K562 (cell line): ENCODE data around the gene ZFP62. TPM values are rescaled to one million over a fixed set of nuclear protein-coding genes. Genes with fewer than 3 reads are reported as not detected.

Experiments
- ATAC-seq: fragments of 200-7000 bp; cut with Tn5 transposase; 3 replicates; pipeline ENCODE4 v1.9.1; 2020; ENCODE audit warnings: moderate library complexity
- BruUV-seq: library from RNA; stranded (reverse); fragments of 400-500 nt; replicated peaks from 2 replicates; lab custom pipeline; 2021; lab: Mats Ljungman, UMichigan
- CTCF ChIA-PET: fragments of 300-600 bp; formaldehyde crosslinking; extraction: SDS; loops from one replicate; lab custom pipeline; 2021; ENCODE audit warnings: low intra/inter-chr PET ratio; lab: Yijun Ruan, JAX
- POLR2A ChIA-PET: fragments of 300-600, 350-650 bp; sonication (Branson Sonifier 250); formaldehyde crosslinking; extraction: SDS; loops from one replicate; lab custom pipeline; 2021; ENCODE audit warnings: antibody characterized with exemption, inconsistent platforms; lab: Yijun Ruan, JAX
- DNase-seq, 4 experiments: peaks; one replicate each; pipeline versions ENCODE4 v3.0.0 to v3.0.0-alpha.2; 2011 to 2018; ENCODE audit warnings: low spot score in 3 of 4, mixed read lengths in 3 of 4; ENCODE audit errors: extremely low read depth in 1 of 4
- FAIRE-seq: peaks from 2 replicates; lab custom pipeline; 2011; peaks lifted over from hg19 to GRCh38; lab: Jason Lieb, UNC
- H2AFZ ChIP-seq: 2 replicates; pipeline ENCODE4 v1.6.0; 2011; ENCODE audit warnings: low read depth, low read length, control low read depth, inconsistent platforms
- H3K27ac ChIP-seq: fragments of 200-600 bp; 3 replicates; pipeline ENCODE4 v1.8.0; 2011; ENCODE audit warnings: low read depth, mild to moderate bottlenecking, control low read depth, inconsistent platforms, low read length, moderate library complexity, mixed read lengths; ENCODE audit errors: extremely low read depth
- H3K27me3 ChIP-seq, 2 experiments: fragments of 300-600 bp in 1 of 2; 2 replicates in 1 of 2; 3 replicates in 1 of 2; pipeline versions ENCODE4 v1.6.0 to v1.8.0; 2011; ENCODE audit warnings: inconsistent platforms in 2 of 2, low read length in 2 of 2, mild to moderate bottlenecking in 1 of 2, mixed read lengths in 1 of 2, moderate library complexity in 1 of 2; ENCODE audit not compliant: control insufficient read depth in 2 of 2, insufficient read depth in 2 of 2
- H3K36me3 ChIP-seq: fragments of 300-600 bp; 3 replicates; pipeline ENCODE4 v1.8.0; 2011; ENCODE audit warnings: mild to moderate bottlenecking, low read length, inconsistent platforms; ENCODE audit not compliant: control insufficient read depth, insufficient read depth
- H3K4me1 ChIP-seq, 2 experiments: fragments of 200-600 bp in 1 of 2; replicated peaks in 1 of 2; 2 replicates in 1 of 2; 3 replicates in 1 of 2; pipeline versions ENCODE4 v1.5.1 to v1.8.0; 2011; ENCODE audit warnings: inconsistent platforms in 2 of 2, low read length in 2 of 2, mild to moderate bottlenecking in 1 of 2, mixed read lengths in 1 of 2, moderate library complexity in 1 of 2; ENCODE audit not compliant: control insufficient read depth in 2 of 2, insufficient read depth in 2 of 2
- H3K4me2 ChIP-seq: 2 replicates; pipeline ENCODE4 v1.6.1; 2011; ENCODE audit warnings: low read length, control low read depth, inconsistent platforms, mixed read lengths; ENCODE audit not compliant: insufficient read depth
- H3K4me3 ChIP-seq: fragments of 200-600 bp; sonication (generic), shearing (Covaris generic); 2 replicates; pipeline ENCODE4 v1.5.1; 2016; ENCODE audit warnings: control low read depth, inconsistent platforms
- H3K79me2 ChIP-seq: fragments of 200-600 bp; 3 replicates; pipeline ENCODE4 v1.8.0; 2011; ENCODE audit warnings: low read length, inconsistent platforms; ENCODE audit not compliant: control insufficient read depth, insufficient read depth
- H3K9ac ChIP-seq, 2 experiments: 2 replicates each; pipeline versions ENCODE4 v1.6.0 to v1.6.1; 2011; ENCODE audit warnings: low read depth in 2 of 2, low read length in 2 of 2, control low read depth in 1 of 2, inconsistent platforms in 1 of 2, mild to moderate bottlenecking in 1 of 2, mixed read lengths in 1 of 2; ENCODE audit not compliant: insufficient read depth in 1 of 2
- H3K9me1 ChIP-seq: one replicate; pipeline ENCODE4 v1.6.0; 2011; ENCODE audit warnings: inconsistent platforms, mild to moderate bottlenecking, low read length, moderate library complexity; ENCODE audit not compliant: control insufficient read depth, insufficient read depth
- H3K9me3 ChIP-seq: replicated peaks from 2 replicates; pipeline ENCODE4 v1.5.1; 2011; ENCODE audit warnings: low read depth, low read length, inconsistent platforms; ENCODE audit not compliant: control insufficient read depth, insufficient read depth
- H4K20me1 ChIP-seq: replicated peaks from 2 replicates; pipeline ENCODE4 v1.6.1; 2011; ENCODE audit warnings: low read length, inconsistent platforms, mixed read lengths; ENCODE audit not compliant: control insufficient read depth, insufficient read depth
- CBFA2T3 ChIP-seq: fragments of 450-650 bp; IDR thresholded peaks from 2 replicates; pipeline ENCODE4 v1.6.1; 2017
- ELF1 ChIP-seq: fragments of 200-800 bp; sonication (Bioruptor generic); IDR thresholded peaks from 2 replicates; pipeline ENCODE4 v1.6.1; 2016; ENCODE audit warnings: missing genetic modification characterization, missing compliant biosample characterization
- MEIS2 ChIP-seq: fragments of 450-650 bp; IDR thresholded peaks from 2 replicates; pipeline ENCODE4 v1.6.1; 2014; ENCODE audit warnings: mild to moderate bottlenecking; ENCODE audit not compliant: partially characterized antibody
- PBX2 ChIP-seq, 2 experiments: IDR thresholded peaks in 1 of 2; conservative IDR thresholded peaks in 1 of 2; 2 replicates each; pipeline ENCODE4 v1.6.1; 2016; ENCODE audit warnings: low read depth in 2 of 2, mild to moderate bottlenecking in 1 of 2, missing compliant biosample characterization in 1 of 2, missing genetic modification characterization in 1 of 2, moderate library complexity in 1 of 2
- WGBS: fragments of 100-300 bp; shearing (Covaris generic); methylation state at CpG from one replicate; pipeline ENCODE4 v1.1.6; 2016; ENCODE audit warnings: low coverage, mixed read lengths; ENCODE audit not compliant: insufficient coverage; ENCODE audit errors: missing lambda C conversion rate; 5-methylcytosine and 5-hydroxymethylcytosine counted together
- in situ Hi-C: fragments of 300-500 bp; cut with MboI; formaldehyde crosslinking; loops from 4 replicates; pipeline ENCODE4 v1.15.0; 2018; ENCODE audit warnings: inconsistent platforms, mixed read lengths
- intact Hi-C: fragments of 100-400 bp; cut with micrococcal nuclease; formaldehyde crosslinking; loops from 2 replicates; pipeline ENCODE4 v1.14.2; 2022
- polyA plus RNA-seq, 8 experiments: library from polyadenylated mRNA; depleted of rRNA in 4 of 8; stranded (reverse) in 5 of 8; unstranded in 3 of 8; fragments of >200 nt; fragmentation: Nextera tagmentation in 2 of 8; fragmentation: Illumina TruSeq in 1 of 8; extraction: Ambion mirVana in 2 of 8; extraction: Trizol in 1 of 8; gene quantifications; 2 replicates each; pipeline versions ENCODE4 v1.2.1 to v1.2.3, GENCODE V29; 2011 to 2014; ENCODE audit warnings: inconsistent platforms in 1 of 8, missing spikeins in 1 of 8
- total RNA-seq, 7 experiments: library from RNA; depleted of rRNA in 6 of 7; stranded (reverse); fragments of >200 nt in 6 of 7; fragmentation: Illumina TruSeq in 2 of 7; extraction: Trizol in 2 of 7; gene quantifications; 2 replicates each; pipeline versions ENCODE4 v1.2.1 to v1.2.3, GENCODE V29; 2011 to 2021; ENCODE audit warnings: low replicate concordance in 1 of 7

Gene ZFP62
- total and polyA plus RNA-seq, 9 of the 15 experiments (the other 6 are each of a cell fraction or from before 2014, with no cell fraction given): 12.2 to 37.5 (median 25.0) TPM

- Histone ChIP-seq H3K27ac (no peak overlapping the region), H3K9ac (no peak overlapping the region), H3K36me3 (no peaks in the 10 kb centered on the region), H3K9me1 (no peaks in the 10 kb centered on the region), H2AFZ (no peak overlapping the region), H3K4me3 (no peak overlapping the region), H3K79me2 (no peaks in the 10 kb centered on the region), H4K20me1 (no peaks in the 10 kb centered on the region), H3K9me3 (no peaks in the 10 kb centered on the region; the same call in 1 of the 2 replicates), H3K4me2 (no peak overlapping the region), H3K4me1 (peaks cover 5 to 6% of the 10 kb centered on the region in 2 experiments; a peak in 3 of 5 replicates), H3K27me3 (no peaks in the 10 kb centered on the region)
- 24% methylated on average over 6 of the region's 6 CpGs for WGBS
- ChIA-PET CTCF (no interaction called here), POLR2A (interaction anchor here (0.6 to 1.0 kb wide), 6 partner anchors 11 to 225 kb away, joined by 3 read pairs; no protein-coding TSS in a partner anchor)
- FAIRE-seq: no peak
- in situ Hi-C loops (no loop called here), intact Hi-C loops (no loop called here)
- no TSS peak for BruUV-seq
- ATAC-seq: no peak
- TF ChIP-seq ELF1 (tag) (no peak), PBX2 (CRISPR knock-in tag; IDR thresholded peaks at IDR 0.05; ENCODE audit: low read depth) (no peak), PBX2 (tag; conservative IDR thresholded peaks at IDR 0.05; ENCODE audit: low read depth) (peak; percentile 52; the same call in 1 of the 2 replicates), CBFA2T3 (0 out of 2 replicates have a peak, but pooled peaks have one; percentile 12), MEIS2 (peak; percentile 64)
- no peak for DNase-seq
Measured at GRCh38 chr5:180823940-180824629, 37.0 kb downstream of the ZFP62 start.
